CD4-positive, alpha-beta T cell treated with Interferon alpha-2 for 1 hour (primary cell): ENCODE data around the gene TBX10.
"Not testable (repeated sequence)": the region's sequence is repeated elsewhere in the genome, so short reads cannot be mapped to it uniquely, and the experiment has no call there.

Experiments used
- DNase-seq, 2 donors: peaks; one replicate each; pipeline ENCODE4 v3.0.0-alpha.2; 2020 to 2022

Gene TBX10

DNA sequence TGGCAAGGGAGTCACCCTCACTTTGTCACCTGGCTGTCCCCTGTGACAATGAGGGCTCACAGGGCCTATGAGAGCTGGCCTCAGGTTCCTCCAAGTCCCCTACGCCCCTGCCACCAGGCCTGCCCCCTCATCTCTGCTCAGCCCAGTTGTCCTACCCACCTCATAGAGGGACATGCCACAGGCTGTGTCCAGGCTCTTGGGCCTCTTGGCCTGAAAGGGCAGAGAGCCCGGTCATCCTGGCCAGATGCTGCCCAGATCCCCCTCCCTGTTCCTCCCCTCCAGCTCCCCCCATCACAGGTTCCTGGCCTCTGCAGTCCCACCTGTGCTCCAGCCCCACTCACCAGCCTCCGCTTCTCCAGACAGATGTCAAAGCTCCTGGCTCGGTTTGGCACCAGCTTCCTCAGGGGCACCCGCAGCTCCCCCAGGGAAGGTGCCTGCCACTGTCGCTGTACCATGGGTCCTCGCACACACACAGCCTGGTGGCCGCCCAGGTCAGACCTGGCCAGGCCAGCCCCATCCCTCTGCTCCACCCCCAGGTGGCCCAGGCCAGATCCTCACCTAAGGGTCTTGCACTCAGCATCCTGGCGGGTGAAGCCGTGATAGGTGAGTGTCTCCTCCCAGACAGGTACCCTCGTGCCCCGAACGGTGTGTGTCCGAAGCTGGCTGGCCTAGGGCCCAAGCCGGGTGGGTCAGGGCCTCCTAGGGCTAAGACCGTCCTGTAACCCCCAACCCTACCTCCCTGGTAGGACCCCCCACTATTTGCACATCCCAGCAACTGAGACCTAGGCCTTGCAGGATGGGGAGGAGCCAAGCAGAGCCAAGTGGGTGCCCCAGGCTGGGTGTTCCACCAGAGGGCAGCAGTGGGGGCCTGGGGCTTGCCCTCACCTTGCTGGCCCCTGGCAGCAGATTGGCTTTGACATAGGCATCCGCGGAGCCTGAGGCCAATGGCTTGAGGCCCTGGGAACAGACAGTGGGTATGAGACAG, 24.5 kb downstream of the TBX10 start:
- DNase-seq = peak; percentile 55 to 62

DNA sequence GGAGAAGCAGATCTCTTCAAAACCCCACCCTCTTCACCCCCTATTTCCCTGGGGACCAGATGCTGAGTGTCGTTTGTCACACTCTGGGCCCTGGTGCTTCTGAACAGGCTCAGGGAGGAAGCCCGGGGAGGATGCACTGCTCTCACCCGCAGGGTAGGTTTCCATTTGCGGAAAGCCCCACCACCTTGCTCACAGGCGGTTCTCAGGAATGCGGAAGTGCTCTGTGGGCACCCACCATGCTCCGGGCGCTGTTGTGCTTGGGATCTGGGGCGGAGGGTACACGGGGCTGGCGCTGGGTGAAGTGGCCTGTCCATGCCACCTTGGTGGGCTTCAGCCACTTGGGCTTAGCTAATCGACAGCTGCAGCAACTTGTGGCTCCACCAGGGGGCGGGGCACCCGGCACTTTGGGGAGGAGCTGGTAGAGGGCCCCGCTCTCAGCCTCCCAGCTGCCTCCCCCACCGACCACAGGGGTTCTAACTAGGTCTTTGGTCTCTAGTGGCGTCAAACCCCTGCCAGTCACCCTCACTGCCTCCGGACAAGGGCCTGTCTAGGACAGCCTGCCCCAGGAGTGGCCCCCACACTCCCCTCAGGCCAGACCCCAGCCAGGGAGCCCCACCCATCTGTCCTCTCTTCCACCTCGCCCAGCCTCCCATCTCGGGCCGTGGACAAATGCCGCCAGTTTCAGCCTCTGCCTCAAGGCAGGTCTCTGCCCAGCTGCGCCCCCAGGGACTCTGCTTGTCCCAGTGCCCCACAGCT, 25.4 kb downstream of the TBX10 start:
- peak; percentile 90 to 92 for DNase-seq

DNA sequence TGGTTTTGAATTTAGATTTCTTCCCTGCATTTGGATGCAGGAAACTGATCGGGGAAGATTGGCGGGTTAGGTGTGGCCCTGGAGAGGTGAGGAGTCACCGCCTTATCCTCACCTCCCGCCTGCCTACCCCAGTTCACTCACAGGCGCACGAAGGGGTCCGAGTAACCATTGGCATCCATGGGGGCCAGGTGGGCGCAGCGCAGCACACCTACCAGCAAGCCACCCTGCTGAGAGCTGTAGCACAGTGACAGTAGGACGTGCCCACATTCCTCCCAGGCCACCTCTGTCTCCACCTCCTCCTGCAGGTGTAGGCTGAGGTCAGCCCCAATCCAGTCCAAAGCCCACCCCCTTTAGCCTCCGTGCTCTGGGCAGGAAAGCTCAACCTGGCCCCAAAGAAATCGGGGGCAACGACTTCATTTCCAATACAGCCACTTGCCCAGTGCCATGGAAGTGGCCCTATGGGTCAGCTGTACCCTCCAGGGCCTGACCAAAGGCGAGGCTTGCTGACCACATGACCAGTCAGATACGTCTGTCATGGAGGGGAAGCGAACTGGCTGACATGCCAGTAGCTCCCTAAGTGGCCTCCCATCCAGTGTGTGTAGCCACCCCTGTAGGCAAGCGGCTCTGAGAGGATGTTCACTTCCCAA, 26.1 kb downstream of the TBX10 start:
- DNase-seq = no peak

DNA sequence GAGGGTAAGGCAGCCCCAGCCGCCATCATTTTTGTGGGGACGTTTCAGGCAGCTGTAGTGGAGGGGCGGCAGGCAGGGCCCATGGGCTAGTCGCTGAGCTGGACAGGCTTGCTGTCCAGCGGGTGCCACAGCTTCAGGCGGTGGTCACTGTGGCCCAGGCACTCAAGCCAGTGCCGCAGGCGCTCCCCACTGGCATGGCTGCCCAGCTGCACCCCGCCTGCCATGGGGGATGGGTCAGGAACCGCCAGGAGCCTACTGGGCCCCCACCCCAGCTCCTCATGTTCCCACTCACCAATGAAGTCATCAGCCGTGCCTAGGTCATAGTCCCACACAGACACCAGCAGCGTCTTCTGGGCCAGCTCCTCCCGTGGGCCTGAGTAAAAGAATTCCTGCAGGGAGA, 26.8 kb downstream of the TBX10 start:
- no peak for DNase-seq

DNA sequence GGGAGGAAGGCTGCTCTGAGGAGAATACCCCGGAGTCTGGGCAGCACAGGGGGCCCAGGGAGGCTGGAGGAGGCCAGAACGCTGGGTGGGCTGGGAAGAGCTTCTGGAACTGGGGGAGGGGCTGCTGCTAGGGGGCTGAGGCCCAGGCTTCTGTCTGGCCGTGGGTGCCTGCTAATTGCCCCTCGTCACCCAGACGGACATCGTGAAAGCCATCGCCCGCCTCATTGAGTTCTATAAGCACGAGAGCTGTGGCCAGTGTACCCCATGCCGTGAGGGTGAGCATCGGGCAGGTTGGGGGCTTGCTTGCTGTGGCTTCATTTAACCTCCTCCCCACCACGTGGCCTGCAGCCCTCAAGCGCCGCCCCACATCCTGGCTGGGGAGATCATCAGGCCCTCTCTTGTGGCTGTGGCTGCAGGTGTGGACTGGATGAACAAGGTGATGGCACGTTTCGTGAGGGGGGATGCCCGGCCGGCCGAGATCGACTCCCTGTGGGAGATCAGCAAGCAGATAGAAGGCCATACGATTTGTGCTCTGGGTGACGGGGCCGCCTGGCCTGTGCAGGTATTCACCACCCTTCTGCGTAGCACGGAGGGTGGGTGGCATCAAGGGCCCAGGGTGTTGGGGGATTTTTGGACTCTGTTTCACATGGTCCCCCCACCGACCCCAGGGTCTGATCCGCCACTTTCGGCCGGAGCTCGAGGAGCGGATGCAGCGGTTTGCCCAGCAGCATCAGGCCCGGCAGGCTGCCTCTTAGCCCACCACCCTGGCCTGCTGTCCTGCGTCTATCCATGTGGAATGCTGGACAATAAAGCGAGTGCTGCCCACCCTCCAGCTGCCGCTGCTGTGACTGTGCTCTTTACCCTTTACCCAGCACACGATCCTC, 27.6 kb downstream of the TBX10 start:
- DNase-seq = no peak

DNA sequence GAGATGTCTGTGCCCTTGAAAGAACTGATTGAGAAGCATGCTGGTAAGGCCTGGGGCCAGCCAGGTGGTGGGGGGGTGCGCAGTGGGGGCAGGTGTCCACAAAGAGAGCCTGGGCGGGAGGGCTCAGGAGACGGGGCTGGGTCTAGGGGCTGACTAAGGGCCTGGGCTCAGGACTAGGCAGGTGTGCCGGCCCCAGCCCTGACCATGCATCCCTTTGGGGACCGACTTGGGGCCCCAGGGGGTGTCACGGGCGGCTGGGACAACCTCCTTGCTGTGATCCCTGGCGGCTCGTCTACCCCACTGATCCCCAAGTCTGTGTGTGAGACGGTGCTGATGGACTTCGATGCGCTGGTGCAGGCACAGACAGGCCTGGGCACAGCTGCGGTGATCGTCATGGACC, 28.4 kb downstream of the TBX10 start:
- DNase-seq = no peak

DNA sequence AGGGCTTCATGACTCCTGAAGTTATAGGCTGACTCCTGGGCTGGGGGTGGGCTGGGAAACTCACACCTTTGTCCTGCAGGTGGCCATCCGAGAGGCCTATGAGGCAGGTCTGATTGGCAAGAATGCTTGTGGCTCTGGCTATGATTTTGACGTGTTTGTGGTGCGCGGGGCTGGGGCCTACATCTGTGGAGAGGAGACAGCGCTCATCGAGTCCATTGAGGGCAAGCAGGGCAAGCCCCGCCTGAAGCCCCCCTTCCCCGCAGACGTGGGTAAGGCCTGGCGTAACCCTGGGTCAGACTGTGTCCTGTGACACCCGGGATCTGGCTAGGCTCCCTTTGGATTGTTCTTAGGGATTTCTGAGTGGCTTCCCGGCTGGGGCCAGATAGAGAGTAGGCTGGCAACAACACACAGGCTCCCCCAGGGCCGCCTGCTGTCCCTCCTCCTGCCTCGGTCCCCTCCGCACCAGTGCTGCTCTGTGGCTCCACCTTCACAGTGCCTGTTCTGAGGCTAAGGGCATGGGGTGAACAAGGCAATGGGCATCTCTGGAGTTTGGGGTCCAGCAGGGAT, 29.2 kb downstream of the TBX10 start:
- DNase-seq = no peak

DNA sequence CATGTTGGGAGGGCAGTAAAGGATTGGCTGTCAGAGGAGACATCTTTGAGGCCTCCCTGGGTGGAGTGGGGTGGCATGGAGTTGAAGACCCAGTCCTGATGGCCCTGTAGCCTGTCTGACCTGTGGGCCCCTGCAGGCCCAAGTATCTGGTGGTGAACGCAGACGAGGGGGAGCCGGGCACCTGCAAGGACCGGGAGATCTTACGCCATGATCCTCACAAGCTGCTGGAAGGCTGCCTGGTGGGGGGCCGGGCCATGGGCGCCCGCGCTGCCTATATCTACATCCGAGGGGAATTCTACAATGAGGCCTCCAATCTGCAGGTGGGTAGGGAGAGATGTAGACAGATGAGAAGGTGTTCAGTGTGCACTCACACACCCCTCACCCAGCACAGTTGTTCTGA, 30.2 kb downstream of the TBX10 start:
- DNase-seq = no peak

DNA sequence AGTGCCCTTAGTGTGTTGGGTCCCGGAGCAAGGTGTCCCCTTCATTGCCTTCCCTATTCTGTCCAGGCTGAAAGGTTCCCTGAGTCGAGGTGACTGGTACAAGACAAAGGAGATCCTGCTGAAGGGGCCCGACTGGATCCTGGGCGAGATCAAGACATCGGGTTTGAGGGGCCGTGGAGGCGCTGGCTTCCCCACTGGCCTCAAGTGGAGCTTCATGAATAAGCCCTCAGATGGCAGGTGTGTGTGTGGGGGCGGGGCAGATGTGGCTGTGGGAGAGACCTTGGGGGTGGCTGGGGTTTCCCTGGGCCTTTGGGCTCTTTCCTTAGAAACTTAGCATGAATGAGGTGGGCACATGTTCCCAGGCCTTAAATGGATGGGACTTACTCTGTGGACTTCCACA, 31.1 kb downstream of the TBX10 start:
- DNase-seq = no peak

DNA sequence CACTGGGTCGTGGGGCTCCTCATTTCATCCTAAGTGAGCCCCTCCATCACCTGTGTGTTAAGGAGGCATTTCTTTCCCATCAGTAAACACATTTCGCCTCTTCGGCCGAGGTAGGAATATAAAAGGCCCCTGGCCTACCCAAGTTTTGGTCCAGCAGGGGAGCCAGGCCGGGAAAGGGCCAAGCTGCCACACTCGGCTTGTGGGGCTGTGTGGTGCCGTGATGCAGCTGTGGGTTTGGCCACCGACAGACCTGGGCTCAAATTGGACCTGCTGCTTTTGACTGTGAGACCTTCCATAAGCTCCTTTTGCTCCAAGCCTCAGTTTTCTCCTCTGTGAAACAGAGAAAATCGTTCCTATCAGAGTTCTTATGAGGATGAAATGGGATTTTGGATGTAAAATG, 32.1 kb downstream of the TBX10 start:
- DNase-seq = no peak

DNA sequence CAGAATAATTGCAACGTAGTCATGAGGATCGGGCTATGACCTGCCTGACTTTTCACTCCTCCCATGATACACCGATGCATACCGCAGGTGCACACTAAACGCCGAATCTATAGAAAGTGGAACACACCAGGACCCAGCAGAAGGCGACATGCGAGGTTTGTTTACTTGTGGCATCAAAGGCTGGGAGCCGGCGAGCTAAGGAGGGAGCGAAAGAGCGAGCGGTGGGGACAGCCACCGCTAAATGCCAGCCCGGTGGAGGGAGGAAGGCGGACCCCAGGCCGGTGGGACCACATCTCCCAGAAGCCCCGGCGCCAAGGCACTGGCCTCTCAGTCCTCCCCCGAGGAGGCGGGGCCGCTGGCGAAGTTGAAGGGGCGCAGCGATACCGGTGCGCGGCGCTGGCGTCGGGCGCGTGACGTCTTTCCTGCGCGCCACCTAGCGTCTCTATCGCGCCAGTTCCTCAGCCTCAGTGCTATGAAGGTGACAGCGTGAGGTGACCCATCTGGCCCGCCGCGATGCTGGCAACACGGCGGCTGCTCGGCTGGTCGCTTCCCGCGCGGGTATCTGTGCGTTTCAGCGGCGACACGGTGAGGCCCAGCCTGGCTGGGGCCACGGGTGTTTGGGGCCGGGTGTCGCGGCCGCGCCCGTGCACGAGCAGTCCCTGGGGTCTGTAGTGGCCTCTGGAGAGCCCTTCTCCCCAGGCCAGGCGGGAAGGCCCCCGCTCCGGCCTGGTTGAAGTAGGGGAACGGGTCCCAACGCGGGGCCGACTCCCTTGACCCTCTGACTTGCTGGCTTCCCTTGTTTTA, 32.9 kb downstream of the TBX10 start, which contains the start of gene NDUFV1:
TSS of gene NDUFV1 (plus strand) at position 445 of the 804 bp plus-strand sequence. CDS start at position 514, 69 bp downstream.
- DNase-seq = peak; percentile 95 to 97

DNA sequence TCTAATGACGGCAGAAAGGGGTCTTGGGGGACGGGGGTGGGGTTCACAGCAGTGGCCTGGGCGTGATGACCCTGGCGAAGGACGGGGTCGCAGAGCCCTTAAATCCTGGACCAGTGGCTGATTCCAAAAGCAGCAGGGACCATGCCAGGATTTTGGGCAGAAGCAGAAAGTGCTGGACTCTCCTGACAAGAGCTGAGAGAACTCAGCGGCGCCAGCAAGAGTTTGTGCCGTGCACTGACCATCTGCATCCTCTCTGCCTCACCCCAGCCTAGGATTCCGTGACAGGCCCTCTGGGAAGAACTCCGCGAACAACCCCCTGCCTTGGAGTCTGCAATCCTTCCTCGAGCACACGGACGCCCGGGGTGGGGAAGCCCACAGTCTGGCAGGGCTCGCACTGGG, 33.5 kb downstream of the TBX10 start:
- DNase-seq = no peak

DNA sequence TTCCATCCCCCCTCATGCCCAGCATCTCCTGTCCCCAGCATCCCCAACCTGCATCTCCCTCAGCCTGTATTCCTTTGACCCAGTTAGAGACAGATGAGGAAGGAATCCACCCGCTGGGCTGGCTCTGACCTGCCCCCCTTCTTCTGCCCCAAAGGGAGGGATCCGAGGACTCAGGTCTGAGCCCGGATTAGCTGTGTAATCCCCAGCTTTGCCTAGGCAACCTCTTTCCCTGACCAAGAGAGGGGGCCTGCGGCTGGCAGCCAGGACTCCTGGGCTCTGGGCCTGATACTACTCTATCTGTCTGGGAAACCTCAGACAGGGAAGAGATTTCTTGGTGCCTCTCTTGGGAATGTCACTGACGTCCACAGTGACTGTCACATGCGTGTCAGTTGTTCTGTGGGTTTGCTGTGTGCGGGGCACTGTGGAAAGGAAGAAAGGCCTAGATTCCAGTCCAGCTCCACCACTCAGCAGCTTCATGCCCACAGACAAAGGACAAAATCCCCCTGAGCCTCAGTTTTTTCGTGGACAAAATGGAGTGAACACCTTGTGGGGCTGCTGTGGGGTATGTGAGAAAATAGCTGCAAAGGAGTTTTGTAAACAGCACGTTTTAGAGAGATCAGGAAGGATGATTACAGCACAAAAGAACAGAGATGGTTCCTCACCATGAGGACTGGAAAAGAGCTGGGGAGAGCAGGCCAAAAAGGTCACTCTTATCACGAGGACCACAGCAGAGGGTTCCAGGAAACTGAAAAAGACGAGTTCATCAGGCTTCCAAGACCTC, 34.1 kb downstream of the TBX10 start:
- no peak for DNase-seq

DNA sequence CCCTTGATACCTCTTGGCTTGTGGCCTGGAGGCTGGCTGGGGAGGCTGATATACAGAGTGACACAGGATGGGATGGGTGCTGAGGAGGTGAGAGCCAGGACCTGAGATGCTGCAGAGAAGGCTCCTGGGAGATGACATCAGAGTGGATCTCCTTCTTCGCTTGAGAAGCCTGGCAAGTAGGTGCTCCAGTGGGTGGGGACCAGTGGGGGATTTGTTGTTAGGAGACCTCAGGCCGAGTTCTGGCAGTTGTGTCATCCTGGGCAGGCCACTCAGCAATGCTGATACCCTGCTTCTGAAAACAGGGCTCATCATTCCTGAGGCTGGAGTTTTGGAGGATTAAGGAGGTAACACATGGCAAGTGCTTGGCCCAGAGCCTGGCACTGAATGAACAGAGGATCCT, 34.7 kb downstream of the TBX10 start:
- DNase-seq = no peak

DNA sequence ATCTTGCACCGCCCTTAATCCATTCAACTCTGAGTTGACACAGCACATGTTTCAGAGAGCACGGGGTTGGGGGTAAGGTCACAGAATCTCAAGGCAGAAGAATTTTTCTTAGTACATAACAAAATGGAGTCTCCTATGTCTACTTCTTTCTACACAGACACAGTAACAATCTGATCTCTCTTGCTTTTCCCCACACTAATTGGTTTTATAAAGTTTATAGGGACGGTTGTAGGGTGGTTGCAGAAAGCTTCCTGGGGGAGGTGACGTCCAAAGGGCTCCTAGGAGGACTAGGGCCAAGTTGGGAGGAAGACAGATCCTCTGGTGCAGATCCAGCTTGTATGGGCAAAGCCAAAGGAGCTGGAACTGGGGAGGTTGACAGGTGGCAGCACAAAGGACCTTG, 35.4 kb downstream of the TBX10 start:
- not testable (repeated sequence) for DNase-seq

DNA sequence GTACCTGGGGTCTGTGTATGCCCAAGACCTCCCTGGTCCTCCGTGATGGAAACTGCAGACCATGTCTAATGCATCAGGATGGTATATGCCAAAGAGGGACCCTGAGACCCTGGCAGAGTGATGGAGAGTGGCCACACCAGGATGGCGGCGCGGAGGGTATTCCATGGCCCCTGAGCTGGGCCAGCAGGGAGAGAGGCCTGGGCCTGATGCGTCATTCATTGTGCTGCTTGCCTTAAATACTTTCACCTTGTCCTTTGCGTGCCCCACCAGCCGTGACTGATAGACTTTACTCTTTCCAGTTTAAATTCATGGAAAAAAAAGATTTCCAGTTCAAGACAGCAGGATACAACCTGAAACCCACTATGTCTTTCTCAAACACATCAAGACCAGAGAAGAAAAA, 38.5 kb downstream of the TBX10 start:
- DNase-seq = no peak

DNA sequence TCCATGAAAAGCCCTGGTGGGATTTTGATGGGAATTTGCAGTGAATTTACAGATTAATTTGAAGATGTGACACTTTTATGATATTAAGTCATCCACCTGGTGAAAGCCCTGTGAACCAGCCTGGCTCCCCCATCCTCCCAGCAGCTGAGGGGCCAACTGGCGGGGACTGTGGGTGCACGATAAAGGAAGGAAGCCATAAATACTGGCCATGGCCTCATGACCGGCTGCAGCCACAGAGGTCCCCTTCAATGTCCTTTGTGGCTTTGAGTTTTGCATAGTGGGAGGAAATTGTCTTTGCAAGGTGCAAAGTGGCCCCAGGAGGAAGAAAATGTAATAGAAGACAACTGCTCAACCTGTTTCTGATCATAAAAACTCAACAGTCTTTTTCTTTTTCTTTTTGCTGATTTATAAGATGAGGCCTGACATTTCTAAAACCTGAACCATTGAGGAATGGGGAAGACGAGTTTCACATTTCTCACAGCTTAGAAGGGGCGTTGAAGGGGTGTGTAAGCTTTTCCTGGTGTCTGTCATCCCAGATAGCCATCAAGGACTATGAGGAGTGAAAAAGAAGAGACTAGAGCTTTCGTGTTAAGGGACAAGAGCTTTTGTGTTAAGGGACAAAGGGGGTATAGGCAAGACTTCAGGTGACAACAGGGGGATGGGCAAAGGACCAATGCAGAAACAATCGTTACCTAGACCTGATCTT, 39.1 kb downstream of the TBX10 start:
- no peak for DNase-seq

DNA sequence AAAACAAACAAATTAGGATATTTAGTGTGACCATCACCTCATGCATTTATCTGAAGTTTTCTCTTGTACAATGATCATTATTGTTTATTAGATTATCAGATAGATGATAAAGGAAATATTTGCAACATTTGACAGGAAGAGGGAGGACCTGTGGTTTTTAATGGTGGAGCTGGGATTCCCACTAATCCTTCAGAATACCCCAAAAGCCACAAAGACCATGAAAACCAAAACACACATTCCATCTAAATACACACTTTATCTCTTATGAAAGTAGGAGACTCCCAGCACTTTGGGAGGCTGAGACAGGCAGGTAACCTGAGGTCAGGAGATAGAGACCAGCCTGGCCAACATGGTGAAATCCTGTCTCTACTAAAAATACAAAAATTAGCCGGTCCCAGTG, 40.4 kb downstream of the TBX10 start:
- no peak for DNase-seq

DNA sequence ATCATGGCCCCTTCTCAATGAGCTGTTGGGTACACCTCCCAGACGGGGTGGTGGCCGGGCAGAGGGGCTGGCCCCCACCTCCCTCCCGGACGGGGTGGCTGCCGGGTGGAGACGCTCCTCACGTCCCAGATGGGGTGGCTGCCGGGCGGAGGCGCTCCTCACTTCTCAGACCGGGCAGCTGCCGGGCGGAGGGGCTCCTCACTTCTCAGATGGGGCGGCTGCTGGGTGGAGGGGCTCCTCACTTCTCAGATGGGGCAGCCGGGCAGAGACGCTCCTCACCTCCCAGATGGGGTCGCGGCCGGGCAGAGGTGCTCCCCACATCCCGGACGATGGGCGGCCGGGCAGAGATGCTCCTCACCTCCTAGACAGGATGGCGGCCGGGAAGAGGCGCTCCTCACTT, 41.6 kb downstream of the TBX10 start:
- not testable (repeated sequence) for DNase-seq

DNA sequence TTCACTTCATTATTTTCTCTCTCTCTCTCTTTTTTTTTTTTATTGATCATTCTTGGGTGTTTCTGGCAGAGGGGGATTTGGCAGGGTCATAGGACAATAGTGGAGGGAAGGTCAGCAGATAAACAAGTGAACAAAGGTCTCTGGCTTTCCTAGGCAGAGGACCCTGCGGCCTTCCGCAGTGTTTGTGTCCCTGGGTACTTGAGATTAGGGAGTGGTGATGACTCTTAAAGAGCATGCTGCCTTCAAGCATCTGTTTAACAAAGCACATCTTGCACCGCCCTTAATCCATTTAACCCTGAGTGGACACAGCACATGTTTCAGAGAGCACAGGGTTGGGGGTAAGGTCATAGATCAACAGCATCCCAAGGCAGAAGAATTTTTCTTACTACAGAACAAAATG, 42.1 kb downstream of the TBX10 start:
- DNase-seq = not testable (repeated sequence)
